NCI-H82 (cell line): Measurements from ENCODE around the gene LRTM2.
"Not testable (repeated sequence)": the region's sequence is repeated elsewhere in the genome, so short reads cannot be mapped to it uniquely, and the experiment has no call there.

Experiments
- DNase-seq: peaks from one replicate; lab custom pipeline; 2025; lab: John Stamatoyannopoulos, UW

LRTM2 gene

GRCh38 chr12:1811281-1811947 lies 9.0 kb upstream of the LRTM2 start:
- DNase-seq: no peak

- no peak for DNase-seq
Measured at GRCh38 chr12:1811948-1812291, 8.4 kb upstream of the LRTM2 start.

GRCh38 chr12:1812650-1813302 lies 7.6 kb upstream of the LRTM2 start:
- no peak for DNase-seq

- no peak for DNase-seq
Measured at GRCh38 chr12:1814266-1814665, 6.1 kb upstream of the LRTM2 start.

GRCh38 chr12:1815108-1815507 lies 5.3 kb upstream of the LRTM2 start:
- DNase-seq: no peak

- DNase-seq: no peak
Measured at GRCh38 chr12:1815814-1816729, 4.3 kb upstream of the LRTM2 start.

GRCh38 chr12:1816730-1817348 lies 3.5 kb upstream of the LRTM2 start:
- DNase-seq: no peak

GRCh38 chr12:1817928-1818327 lies 2.4 kb upstream of the LRTM2 start:
- not testable (repeated sequence) for DNase-seq

- DNase-seq: no peak
Measured at GRCh38 chr12:1819050-1819449, 1.3 kb upstream of the LRTM2 start.

GRCh38 chr12:1819571-1819970 lies 794 bp upstream of the LRTM2 start:
- DNase-seq: no peak

GRCh38 chr12:1820896-1821291 lies 529 bp downstream of the LRTM2 start:
- DNase-seq: no peak

GRCh38 chr12:1821805-1822204 lies 1.4 kb downstream of the LRTM2 start:
- DNase-seq: peak; percentile 86

GRCh38 chr12:1822699-1823098 lies 2.3 kb downstream of the LRTM2 start:
- DNase-seq: no peak

GRCh38 chr12:1823237-1823636 lies 2.9 kb downstream of the LRTM2 start:
- DNase-seq: no peak

GRCh38 chr12:1825382-1826102 lies 5.2 kb downstream of the LRTM2 start:
- DNase-seq: no peak

- no peak for DNase-seq
Measured at GRCh38 chr12:1826401-1826800, 6.0 kb downstream of the LRTM2 start.

- DNase-seq: no peak
Measured at GRCh38 chr12:1826867-1827705, 6.7 kb downstream of the LRTM2 start.

- no peak for DNase-seq
Measured at GRCh38 chr12:1827826-1828805, 7.8 kb downstream of the LRTM2 start.

- DNase-seq: no peak
Measured at GRCh38 chr12:1828856-1829255, 8.5 kb downstream of the LRTM2 start.
